ENCODE data around the gene LRRC14B.
A peak's percentile ranks its signal among the peaks of the same experiment; 100 is the strongest.

The LRRC14B gene

DNA sequence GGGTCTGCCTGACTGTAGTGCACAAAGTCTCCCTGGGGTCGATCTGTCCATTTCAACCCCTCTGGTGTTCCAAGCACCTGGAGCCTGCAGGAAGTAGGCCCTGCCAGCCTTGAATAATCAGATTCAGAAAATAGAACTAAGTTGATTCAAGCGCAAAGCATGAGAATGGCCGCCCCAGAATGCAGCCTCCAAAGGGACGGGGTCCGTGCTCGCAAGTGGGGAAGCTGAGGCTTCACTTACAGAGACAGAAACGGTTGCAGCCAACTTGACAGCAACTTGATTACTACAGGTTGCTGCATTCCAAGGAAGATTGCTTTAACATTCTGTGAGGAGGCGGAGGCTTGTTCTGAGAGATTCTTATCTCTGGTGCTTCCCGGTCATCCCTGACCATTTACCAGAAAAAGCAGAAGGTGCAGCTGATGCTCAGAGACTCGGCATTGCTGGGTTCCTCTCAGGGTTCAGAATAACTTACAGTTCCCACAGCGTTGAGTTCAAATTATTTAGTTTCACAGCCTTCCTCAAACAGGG is 14.9 kb upstream of the LRRC14B start:
- no peak for DNase-seq

DNA sequence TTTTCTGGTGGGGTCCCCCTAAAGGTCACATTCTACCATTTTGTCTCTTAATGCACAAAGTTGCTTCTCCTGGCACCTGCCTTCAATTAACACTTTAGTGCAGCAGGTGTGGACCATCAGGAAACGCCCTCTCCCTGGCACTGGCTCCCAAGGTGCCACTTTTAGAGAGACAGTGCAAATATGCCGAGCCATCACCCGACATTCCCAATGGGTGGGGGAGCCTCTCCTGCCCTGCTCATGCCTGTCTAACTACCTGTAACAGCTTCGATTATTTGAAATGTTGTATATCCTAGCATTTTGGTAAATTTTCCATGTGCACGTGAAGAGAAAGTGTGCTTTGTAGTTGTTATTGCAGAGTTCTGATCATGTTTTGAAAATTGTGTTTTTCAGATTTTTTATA is 13.2 kb upstream of the LRRC14B start:
- no peak for DNase-seq

GRCh38 chr5:179401-179800 is 11.9 kb upstream of the LRRC14B start:
- DNase-seq, result no peak

DNA sequence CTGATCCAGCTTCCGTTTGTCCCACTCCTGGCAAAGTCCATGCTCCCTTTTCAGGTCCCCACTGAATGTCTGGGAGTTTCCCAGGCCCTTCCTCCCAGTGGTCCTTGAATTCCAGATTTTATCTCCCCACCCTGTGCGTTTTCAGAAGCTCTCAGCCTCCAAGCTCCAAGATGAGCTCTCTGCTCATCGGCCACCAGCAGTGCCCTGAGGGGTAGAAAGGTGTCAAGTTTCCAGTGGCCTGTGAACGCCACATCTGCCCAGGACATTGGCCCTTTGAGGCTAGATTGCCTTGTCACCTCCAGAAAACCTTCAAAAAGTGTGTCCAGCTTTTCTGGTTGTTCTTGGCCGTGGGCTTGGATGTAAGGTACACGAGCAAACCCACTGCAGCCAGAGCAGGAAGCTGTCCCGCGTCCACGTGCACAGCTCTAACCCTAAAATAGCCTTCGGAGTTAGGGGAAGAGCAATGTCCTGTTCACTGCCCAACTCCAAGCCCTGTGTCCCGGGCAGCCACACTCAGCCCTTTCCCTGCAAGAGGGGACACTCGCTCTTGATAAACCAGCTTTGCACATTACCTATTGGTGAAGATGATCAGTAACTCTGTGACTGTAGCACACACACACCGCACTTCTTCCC is 10.9 kb upstream of the LRRC14B start:
- no peak for DNase-seq

DNA sequence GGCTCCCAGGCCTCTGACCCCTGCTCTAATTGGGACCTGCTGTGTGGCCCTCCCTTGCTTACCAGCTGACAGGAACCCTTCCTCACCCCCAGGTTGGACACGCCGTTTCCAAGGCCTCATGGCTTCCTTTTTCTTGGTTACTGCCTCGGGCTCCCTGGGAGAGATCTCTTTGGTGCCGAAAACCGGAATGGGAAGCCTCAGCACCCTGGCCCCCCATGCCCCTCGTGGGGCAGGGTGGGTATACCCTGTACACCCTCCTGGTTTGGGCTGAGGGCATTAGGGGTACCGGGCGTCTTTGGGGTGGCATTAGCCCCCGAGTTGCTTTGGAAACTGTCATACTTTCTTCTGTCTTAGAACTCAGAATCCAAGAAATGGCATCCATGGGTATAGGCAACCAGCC is 10.1 kb upstream of the LRRC14B start:
- DNase-seq, result no peak

DNA sequence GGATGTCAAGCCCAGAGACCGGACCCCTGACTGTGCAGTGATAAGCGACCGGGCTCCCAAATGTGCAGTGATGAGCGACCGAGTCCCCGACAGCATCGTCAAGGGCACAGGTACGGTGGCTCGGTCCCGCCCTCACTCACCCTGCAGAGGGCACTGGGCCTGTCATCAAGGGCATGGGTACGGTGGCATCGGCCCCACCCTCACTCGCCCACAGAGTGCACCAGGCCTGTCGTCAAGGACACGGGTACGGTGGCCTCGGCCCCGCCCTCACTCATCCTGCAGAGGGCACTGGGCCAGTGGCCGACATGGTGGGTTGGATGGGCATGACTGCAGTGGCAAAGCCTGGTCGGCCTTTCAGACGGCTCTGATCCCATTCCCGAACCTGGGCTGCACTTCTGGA is 9.7 kb upstream of the LRRC14B start:
- DNase-seq, result no peak

DNA sequence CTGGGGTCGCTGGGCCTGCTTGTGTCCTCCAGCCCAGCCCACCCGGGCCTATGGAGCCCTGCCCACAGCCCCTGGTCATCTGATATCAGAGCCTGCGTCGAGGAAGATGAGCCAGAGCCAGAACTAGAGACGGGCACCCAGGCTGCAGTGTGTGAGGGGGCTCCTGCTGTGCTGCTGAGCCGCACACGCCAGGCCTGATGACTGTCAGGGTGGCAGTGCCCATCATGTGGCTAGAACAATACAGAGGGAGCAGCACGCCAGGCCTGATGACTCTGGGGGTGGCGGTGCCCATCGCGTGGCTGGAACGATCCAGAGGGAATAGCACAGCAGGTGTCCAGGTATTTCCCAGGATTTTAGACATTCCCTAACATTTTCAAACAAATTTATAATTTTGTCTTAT is 9.2 kb upstream of the LRRC14B start:
- no peak for DNase-seq

DNA sequence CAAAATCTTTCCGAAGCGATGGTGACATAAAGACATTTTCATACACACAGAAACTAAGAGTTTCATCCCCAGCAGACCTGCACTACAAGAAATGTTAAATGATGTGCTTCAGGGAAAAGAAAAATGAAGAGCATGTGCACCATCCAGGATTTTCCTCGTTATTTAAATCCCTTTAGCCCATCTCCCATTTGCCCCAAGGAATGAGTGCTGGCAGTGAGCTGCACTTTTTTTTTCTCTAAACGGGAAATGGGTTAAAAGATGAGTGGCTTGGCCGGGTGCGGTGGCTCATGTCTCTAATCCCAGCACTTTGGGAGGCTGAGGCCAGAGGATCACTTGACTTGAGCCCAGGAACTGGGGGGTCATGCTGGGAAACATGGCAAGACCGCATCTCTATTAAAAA is 6.8 kb upstream of the LRRC14B start:
- no peak for DNase-seq

DNA sequence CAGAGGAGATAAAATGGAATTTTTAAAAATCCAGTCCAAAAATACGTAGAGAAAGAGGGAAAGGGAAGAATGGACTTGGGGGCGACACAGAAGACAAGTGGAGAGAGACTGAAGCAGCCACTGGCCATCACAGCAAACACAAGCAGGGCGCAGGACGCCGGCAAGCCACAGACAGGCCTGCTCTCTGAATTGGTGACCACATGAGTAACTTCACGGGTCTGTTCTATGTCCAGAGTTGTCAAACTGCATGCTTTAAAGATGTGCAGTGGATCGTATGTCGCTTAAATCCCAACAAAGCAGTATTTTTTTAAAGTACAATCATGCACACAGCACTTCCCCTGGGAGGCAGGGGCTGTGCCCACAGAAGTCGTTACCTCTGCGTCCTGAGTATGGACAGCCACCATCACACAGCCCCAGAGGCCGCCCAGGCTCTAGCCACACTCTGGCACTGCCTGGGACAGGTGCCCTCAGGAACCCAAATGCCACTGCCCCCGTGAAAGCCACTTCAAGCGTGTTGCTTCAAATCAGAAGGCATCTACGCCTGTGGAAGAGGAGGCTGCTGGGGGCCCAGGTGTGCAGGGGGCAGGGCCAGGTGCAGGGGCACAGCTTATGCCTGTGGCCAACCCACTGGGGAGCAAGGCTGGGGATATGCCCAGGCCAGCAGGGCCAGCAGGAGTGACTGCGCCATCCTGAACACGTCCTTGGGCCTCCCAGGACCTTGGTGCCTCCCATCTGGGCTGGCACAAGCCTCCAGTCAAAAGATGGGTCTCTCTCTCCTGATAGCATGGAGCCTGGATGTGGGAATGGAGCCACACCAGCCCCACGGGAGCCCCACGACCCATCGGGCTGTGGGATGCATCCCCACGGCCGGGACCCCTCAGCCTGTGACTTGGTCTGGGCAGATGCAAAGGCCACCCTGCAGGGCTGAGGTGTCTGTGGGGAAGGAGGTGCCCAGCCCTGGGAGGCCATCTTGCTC is 5.9 kb upstream of the LRRC14B start:
- no peak for DNase-seq

- no peak for DNase-seq
Observed at GRCh38 chr5:186091-187041, 4.9 kb upstream of the LRRC14B start.

- DNase-seq, result no peak
Observed at GRCh38 chr5:187042-187431, 4.3 kb upstream of the LRRC14B start.

DNA sequence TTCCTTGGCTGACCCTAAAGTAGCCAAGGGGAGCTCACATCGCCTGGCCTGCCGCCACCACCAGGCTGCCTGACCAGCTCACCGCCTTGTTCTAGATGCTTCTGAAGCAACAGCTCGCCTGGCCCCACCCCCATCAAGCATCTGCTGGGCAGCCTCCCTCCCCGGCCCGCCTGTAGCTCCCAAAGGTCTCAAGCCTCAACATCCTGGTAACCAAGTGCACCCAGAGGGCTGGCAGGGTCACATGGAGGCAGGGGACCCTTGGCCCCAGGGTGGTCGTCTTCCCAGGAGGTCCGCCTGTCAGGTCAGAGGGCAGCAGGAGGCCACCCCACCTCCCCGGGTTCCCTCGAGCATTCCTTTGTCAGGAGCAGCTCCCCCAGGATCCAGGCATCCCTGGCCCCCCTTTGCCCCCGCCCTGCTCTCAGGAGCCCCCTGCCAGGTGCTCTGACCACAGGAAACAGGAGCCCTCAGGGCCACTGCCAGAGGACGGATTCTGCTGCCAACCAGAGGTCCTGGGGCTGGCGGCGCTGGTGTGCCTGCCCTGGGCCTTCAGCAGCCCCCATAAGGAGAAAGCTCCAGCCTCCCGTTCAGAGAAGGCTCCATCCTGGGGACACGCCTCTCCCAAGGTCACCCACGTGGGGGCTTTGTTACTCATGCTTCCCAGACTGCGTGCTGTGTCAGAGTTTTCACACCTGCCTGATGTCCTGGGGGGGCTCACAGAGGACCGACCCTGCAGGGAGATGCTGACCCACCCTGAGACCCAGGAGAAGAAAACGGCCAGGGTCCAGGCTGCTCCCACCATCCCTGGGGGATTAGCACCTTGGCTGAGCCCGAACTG is 3.5 kb upstream of the LRRC14B start:
- DNase-seq, result no peak

- DNase-seq, result peak; percentile 90 to 93
Observed at GRCh38 chr5:188488-189481, 2.5 kb upstream of the LRRC14B start.

DNA sequence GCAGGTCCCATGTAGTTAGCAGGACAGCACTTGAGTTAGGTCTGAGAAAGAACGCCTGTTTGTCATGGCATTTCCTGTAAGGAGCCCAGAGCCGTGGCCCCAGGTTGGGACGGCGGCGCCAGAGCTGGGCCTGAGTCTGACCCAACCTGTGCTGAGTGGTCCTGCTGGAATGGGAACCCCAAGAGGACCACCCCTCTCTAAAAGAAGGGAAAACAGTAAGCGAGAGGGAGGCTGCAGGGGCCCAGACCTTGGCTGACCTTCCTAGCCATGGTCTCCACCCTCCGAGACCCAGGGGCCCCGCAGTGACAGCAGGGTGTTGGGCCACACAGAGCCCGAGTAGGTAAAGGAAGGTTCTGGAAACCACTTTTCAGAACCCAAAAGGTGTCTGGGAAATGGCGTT is 1.8 kb upstream of the LRRC14B start:
- no peak for DNase-seq

DNA sequence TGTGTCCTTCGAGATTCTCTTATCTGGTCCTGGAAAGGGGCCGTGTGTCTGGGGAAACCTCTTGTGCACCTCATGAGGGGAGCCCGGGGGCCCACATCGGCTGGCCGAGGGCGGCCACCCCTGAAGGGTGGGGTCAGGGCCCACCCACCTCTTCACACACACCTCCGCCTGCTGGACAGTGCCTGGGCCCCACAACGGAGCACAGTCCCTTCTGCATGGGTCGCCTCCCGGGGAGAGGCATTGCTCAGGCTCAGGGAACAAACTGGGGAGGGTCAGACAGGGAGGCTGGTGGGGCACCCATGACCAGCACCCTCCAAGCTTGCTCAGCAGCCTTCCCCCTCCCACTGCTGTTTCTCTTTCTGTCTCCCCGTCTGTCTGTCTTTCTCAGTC is 1.3 kb upstream of the LRRC14B start:
- no peak for DNase-seq

- no peak for DNase-seq
Observed at GRCh38 chr5:190366-191035, 794 bp upstream of the LRRC14B start.

DNA sequence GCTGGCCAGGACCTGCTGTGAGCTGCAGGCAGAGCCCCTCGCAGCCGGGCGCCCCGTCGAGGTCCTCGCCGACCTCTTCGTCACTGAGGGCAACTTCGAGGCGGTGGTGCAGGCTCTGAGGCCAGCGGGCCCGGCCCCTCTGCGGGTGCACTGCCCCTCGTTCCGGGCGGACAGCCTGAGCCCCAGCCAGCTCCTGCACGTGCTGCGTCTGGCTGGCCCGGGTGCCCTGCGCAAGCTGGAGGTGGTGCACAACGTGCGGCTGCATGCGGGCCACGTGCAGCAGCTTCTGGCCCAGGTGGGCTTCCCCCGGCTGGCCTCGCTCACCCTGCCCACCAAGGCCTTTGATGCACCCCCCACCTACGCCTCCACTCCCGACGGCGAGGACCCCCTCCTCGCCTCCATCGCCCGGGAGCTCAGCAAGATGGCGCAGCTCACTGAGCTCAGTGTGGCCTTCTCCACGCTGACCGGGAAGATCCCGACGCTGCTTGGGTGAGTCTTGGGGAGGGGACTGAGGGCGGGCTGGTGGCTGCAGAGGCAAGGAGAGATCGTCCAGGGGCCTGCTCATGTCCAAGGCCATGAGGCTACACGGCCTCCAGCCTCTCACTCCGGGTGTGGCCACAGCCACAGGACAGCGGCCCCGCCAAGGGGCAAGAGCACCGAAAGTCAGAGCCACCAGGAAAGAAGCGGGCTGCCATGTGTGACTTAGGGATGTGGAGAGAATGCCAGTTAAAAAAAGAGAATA is 825 bp downstream of the LRRC14B start:
- DNase-seq, result no peak

DNA sequence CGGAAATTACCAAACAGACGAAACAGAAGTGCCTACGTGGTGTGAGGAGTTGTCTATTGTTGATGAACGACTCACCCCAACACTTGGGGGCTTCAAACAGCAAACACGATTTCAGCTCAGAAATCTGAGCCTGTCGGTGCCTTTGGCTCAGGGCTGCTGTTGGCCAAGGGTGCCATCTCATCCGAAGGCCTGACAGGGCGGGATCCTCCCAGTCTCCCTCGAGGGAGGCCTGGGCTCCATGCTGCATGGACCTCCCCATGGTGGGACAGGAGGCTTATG is 1.3 kb downstream of the LRRC14B start:
- no peak for DNase-seq

- no peak for DNase-seq
Observed at GRCh38 chr5:192970-193831, 1.9 kb downstream of the LRRC14B start.
